OCI-M2 (cell line): Measurements from ENCODE around the gene SH3BP5.

Source experiments
- DNase-seq: peaks from one replicate; lab custom pipeline; 2025; ENCODE audit not compliant: unreplicated experiment; lab: John Stamatoyannopoulos, UW

SH3BP5 gene

DNA sequence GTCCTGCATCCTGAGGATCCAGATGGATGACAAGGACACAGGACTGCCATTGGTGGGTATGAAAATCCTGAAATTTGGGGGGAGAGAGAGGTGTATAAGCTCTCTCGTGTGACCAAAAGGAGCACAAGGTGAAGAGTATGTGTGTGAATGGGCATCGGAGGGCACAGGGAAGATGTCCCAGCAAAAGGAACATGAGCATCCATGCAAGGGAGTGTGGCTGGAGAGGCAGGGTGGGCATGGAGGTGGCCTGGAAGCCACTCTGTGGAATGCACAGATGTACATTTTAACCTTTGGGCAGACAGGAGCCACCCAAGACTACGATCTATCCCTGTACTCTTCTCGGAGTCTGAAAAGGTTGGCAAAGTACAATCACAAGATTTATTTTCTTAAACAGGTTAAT, 71.9 kb downstream of the SH3BP5 start:
- DNase-seq, result no peak

- DNase-seq, result no peak
These were observed 73.7 kb downstream of the SH3BP5 start for GRCh38 chr3:15258720-15259119.

- DNase-seq, result no peak
These were observed 75.5 kb downstream of the SH3BP5 start for GRCh38 chr3:15256861-15257341.

DNA sequence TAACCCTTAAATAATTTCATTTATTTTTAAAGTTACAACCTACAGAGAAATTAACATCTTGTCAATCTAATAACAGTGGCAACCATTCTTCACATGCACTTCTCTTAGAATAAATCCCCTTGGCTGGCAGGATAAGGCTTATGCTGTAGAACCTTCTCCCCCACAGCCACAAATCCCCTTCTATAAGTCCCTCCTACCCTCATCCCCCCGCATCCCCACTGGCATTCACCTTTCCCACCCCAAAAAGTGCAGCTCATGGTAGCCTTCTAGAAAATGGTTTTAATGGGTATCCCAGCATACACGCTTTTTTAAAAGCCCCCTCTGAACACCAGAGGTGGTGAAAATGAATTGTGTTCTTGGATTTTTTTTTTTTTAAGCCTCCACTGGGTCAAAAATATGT, 77.2 kb downstream of the SH3BP5 start:
- DNase-seq, result no peak

GRCh38 chr3:15253023-15253697, 79.2 kb downstream of the SH3BP5 start:
- DNase-seq, result no peak

GRCh38 chr3:15246186-15246585, 86.2 kb downstream of the SH3BP5 start:
- DNase-seq, result no peak

DNA sequence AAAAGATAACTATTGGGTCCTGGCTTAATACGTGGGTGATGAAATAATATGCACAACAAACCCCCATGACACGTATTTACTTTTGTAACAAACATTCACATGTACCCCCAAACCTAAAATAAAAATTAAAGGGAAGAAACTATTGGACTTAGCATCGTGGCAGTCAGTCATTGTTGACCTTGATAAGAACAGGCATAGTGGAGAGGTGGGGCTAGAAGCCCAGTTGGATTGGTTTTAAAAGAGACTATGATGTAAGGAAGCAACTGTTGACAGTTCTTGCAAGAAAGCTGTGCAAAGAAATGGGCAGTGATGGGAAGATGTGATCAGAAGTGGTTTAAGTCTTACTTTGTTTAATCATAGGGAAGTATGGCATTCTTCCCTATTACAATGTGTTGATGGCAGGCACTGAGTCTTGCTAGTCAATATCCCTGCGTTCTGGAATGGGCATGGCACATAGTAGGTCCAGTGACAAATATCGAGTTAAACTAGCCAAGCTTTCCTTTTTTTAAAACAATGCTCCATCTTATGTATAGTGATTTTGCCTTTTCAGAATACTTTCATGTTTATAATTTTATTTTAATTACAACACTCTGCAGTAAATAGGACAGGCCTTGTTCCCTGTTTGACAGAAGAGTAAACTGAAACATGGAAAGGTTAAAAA, 88.4 kb downstream of the SH3BP5 start:
- no peak for DNase-seq

DNA sequence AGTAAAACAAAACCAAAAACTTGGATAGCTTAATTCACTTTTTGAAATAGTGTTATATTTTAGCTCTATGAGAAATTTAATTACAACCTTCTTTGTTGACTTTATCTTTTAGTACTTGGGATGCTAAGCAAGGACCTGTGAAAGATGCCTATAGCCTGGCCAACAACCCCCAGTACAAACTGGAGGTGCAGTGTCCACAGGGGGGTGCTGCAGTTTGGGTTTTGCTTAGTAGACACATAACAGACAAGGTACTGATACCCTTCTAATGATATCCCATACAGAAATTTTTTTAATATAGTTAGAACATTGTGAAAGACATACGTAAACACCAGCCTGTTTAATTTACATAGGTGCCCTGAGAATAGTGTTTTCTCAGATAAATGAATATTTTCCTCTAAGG, 91.0 kb downstream of the SH3BP5 start:
- no peak for DNase-seq

DNA sequence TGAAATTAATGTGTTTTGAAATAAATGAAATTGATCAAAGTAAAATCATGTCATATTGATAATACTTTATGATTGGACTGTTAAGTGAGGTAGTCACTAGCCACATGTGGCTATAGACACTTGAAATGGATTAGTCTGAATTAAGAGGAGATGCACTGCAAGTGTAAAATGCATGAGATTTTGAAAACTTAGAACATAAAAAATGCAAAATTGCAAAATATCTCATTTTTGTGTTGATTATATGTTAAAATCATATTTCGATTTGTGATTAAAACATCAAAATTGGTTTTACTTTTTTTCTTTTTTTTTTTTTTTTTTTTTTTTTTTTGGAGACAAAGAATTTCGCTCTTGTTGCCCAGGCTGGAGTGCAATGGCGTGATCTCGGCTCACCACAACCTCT, 103.1 kb downstream of the SH3BP5 start:
- no peak for DNase-seq

GRCh38 chr3:15228147-15228546, 104.2 kb downstream of the SH3BP5 start:
- DNase-seq, result no peak

- no peak for DNase-seq
These were observed 108.5 kb downstream of the SH3BP5 start for GRCh38 chr3:15223685-15224572.

DNA sequence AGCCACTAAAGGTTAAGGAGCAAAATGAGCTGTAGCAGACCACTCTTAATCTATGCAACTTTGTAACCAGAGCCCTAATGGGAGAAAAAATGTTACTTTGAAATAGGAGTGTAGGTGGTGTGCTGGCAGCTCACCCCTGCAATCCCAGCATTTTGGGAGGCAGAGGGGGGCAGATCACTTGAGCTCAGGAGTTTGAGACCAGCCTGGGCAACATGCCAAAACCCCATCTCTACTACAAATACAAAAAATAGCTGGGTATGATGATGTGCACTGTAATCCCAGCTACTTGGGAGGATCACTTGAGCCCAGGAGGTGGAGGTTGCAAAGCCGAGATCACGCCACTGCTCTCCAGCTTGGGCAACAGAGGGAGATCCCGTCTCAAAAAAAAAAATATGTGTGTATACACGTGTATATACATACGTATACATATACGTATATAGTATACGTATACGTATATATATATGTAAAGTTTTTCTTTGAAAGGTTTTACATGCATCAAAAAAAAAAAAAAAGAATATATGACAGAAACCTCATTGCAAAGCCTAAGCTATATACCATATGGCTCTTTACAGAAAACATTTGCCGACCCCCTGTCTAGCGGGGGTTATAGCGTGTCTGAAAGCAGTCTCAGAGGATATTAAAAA, 110.7 kb downstream of the SH3BP5 start:
- no peak for DNase-seq

GRCh38 chr3:15220661-15221060, 111.7 kb downstream of the SH3BP5 start:
- no peak for DNase-seq

DNA sequence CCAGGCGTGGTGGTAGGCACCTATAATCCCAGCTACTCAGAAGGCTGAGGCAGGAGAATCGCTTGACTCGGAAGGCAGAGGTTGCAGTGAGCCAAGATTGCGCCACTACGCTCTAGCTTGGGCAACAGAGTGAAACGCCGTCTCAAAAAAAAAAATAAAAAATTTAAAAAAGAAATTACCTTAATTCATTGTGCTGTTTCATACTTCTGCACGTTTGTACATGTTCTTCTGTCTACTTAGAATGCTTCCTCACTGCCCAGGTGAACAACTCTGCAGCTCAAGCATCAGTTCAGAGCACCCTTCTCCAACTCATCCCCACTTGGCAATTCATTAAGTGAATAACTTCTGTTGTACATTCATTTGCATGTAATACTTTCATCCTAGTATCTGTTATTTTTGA, 112.3 kb downstream of the SH3BP5 start:
- DNase-seq, result no peak

DNA sequence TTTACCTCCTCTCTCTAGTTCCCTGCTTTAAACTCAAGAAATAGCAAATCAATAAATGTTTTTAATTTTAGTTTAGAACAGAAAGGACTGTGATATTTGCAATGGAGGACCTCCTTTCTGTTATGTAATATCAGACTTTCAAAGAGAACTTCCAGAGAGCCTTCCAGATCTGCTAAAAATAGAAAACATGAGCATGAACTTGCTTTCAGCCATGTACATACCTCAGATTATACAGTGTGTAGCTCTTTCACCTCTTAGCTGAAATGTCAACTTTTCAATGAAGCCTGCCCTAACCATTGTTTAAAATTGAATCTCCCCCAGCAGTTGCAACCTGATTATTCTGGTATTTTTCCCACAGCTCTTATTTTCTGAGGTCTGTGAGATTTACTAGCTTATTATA, 113.7 kb downstream of the SH3BP5 start:
- DNase-seq, result no peak

GRCh38 chr3:15217841-15218267, 114.5 kb downstream of the SH3BP5 start:
- no peak for DNase-seq

DNA sequence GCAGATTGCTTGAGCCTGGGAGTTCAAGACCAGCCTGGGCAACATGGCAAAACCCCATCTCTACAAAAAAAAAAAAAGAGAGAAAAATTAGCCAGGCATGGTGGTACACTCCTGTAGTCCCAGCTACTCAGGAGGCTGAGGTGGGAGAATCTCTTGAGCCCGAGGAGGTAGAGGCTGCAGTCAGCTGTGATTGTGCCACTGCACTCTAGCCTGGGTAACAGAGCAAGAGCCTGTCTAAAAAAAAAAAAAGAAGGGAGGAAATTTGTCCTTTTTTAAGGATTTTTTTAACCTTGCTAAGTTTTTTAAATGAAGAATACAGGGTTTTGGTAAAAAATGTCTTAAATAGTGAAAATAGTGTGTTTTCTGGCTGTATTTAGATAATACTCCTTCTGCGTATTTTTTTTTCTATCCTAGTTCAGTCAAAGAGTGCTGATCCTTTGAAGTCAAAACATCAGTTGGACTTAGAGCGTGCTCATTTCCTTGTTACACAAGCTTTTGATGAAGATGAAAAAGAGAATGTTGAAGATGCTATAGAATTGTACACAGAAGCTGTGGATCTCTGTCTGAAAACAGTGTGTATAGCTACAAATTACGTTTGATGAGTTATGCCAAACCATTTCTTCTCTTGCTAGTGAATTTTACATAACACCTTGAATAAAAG, 115.2 kb downstream of the SH3BP5 start:
- no peak for DNase-seq

DNA sequence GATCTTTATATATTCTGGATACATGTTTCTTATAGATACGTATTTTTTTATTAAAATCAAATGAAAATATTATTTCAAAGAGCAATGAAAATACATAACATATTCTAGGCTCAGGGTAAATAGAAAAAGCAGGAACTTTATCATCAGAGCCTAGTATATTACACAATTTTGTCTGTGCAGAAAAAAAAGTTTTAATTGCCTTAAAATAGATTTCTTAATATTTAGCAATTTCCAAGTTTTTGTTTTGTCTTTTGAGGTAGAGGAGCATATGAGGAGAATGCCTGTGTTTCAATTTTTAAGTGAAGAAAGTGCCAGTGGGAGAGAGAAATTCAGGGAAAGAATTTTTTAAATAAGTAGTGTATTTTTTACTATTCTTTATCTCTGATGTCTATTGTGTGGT, 115.9 kb downstream of the SH3BP5 start:
- no peak for DNase-seq

- DNase-seq, result no peak
These were observed 116.4 kb downstream of the SH3BP5 start for GRCh38 chr3:15215996-15216395.

DNA sequence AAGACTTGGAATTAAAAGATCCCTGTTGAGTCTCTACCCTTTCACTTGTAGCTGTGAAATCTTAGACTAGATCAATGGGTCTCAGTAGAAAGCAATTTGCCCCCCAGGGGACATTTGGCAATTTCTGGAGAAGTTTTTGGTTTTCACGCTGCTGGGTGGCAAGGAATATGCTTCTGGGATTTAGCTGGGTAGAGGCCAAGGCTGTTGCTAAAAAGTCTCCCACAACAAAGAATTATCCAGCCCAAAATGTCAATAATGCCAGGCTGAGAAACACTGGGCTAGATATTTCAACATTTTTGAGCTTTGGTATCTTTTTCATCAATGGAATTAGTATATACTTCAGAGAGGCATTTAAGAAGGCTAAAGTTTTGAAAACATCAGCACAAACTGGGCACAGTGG, 117.6 kb downstream of the SH3BP5 start:
- no peak for DNase-seq

DNA sequence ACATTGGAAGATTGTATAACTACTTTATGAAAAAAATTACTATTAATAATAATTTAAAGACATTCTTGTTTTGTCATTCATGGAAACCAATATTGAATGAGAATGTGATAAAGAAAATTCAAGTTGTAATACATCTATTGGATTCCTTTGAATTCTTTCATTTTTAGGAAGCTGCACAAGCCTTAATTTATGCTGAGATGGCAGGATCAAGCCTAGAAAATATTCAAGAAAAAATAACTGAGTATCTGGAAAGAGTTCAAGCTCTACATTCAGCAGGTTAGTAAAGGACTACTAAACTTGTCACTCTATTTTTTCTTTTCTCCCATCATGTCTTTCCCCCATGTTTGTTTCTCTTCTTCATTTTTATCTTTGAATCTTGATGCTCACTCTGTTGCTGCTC, 120.4 kb downstream of the SH3BP5 start:
- DNase-seq, result no peak
